ENCODE measurements around the gene PROSER3.
"Not testable (repeated sequence)": the region's sequence is repeated elsewhere in the genome, so short reads cannot be mapped to it uniquely, and the experiment has no call there.

Gene PROSER3

GRCh38 chr19:35795564-35795963, 37.6 kb downstream of the PROSER3 start:
- DNase-seq = not testable (repeated sequence)

GRCh38 chr19:35796645-35797542, 38.9 kb downstream of the PROSER3 start:
- no peak for DNase-seq

GRCh38 chr19:35797663-35798062, 39.7 kb downstream of the PROSER3 start:
- DNase-seq = no peak

- no peak for DNase-seq
Measured at GRCh38 chr19:35801828-35802227, 43.9 kb downstream of the PROSER3 start.

GRCh38 chr19:35805526-35806102, 47.6 kb downstream of the PROSER3 start:
- DNase-seq = no peak

- DNase-seq = no peak
Measured at GRCh38 chr19:35806597-35806996, 48.6 kb downstream of the PROSER3 start.

- no peak for DNase-seq
Measured at GRCh38 chr19:35807633-35808032, 49.7 kb downstream of the PROSER3 start.

GRCh38 chr19:35811317-35812219, 53.6 kb downstream of the PROSER3 start:
- no peak for DNase-seq

GRCh38 chr19:35812220-35813042, 54.5 kb downstream of the PROSER3 start, which contains the start of gene PRODH2:
TSS of gene PRODH2 (minus strand) at chr19:35812845. CDS start at chr19:35812805, 40 bp downstream.
- no peak for DNase-seq

- no peak for DNase-seq
Measured at GRCh38 chr19:35813043-35813890, 55.3 kb downstream of the PROSER3 start.

GRCh38 chr19:35816262-35816661, 58.3 kb downstream of the PROSER3 start:
- no peak for DNase-seq

- no peak for DNase-seq
Measured at GRCh38 chr19:35816846-35817245, 58.9 kb downstream of the PROSER3 start.

GRCh38 chr19:35818445-35818844, 60.5 kb downstream of the PROSER3 start:
- no peak for DNase-seq

All from CD4-positive, alpha-beta T cell treated with Interleukin-12 subunit alpha and Interleukin-12 subunit beta, for 1 hour (primary cell).